NCI-H1436 treated with DMSO at 0.1 percent for 48 hours (cell line): Measurements from ENCODE around the gene ADGRE1.

ENCODE experiments used
- DNase-seq: peaks from one replicate; lab custom pipeline; 2025; lab: John Stamatoyannopoulos, UW

ADGRE1 gene

GRCh38 chr19:6877766-6878165, 9.6 kb upstream of the ADGRE1 start:
- DNase-seq: no peak

DNA sequence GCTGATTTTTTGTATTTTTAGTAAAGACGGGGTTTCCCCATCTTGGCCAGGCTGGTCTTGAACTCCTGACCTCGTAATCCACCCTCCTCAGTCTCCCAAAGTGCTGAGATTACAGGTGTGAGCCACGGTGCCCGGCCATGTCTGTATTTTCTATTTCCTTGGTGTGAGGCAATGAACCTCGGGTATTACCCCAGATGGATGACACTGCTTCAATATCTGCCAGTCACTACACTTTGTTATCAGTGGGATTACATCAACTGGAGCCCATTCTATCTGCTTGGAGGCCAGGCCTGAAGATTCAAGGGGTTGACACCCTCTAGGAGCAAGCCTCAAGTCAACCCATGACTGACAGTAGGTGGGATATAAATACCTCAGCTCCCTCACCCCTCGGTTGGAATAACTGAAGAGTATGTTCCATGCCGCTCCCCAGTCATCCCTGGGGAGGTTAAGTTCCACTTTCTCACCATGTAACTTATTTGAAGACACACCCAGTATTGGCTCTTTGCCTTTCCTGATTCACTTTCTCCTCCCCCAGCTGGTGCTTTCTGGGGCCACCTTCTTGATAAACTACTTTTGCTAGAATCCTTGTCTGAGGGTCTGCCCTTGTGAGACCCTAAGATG, 992 bp upstream of the ADGRE1 start:
- DNase-seq: no peak

DNA sequence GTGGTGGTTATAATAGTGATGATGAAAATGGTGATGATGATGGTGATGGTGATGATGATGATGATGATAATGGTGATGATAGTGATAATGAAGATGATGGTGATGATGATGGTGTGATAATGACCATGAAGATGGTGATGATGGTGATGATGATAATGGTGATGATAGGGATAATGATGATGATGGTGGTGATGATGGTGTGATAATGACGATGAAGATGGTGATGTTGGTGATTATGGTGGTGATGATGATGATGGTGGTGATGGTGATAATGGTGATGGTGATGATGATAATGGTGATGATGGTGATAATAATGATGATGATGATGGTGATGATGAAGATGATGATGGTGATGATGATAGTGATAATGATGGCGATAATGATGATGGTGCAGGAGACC, 1.6 kb downstream of the ADGRE1 start:
- DNase-seq: no peak

- DNase-seq: no peak
Observed at GRCh38 chr19:6890401-6890913, 3.1 kb downstream of the ADGRE1 start.

DNA sequence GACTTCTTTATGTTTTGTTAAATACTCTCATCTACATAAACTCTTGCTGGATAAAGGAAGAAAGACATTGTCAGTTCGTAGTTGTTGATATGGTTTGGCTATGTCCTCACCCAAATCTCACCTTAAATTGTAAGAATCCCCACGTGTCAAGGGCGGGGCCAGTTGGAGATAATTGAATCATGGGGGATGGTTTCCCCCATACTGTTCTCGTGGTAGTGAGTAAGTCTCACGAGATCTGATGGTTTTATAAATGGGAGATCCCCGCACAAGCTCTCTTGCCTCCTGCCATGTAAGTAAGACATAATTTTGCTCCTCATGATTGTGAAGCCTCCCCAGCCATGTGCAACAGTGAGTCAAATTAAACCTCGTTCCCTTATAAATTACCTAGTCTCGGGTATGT, 3.6 kb downstream of the ADGRE1 start:
- no peak for DNase-seq

GRCh38 chr19:6891761-6892385, 4.5 kb downstream of the ADGRE1 start:
- no peak for DNase-seq

DNA sequence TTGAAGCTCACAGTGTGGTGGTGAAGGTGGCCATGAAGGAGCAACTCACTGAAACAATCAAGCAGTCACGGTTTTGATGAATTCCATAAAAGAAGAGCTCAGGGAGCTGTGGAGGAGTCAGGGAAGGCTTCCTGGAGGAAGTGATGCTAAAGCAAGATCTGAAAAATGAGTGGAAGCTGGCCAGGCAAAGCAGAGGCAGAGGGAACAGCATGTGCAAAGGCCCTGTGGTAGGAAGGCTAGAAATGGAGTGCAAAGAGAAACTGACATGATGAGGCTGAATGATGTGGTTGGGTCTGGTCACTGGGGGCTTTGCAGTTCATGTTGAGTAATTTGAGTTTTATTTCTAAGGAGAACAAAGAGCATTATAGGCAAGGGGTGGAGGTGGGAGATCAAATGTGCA, 6.9 kb downstream of the ADGRE1 start:
- DNase-seq: no peak

GRCh38 chr19:6903446-6903845, 16.1 kb downstream of the ADGRE1 start:
- DNase-seq: no peak

GRCh38 chr19:6906559-6907060, 19.2 kb downstream of the ADGRE1 start:
- no peak for DNase-seq

DNA sequence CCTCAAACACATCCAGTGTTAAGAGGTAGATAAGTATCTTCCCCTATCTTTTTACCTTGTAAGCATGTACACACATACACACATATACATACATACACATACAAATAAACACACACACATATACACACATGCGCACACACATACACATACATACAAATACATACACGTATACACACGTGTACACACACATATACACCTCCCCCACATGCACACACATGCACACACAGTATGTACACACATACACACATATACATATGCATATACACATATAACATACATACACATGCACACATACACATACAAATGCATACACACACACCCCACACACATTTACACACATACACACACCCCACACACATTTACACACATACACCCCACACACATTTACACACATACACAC, 24.1 kb downstream of the ADGRE1 start:
- no peak for DNase-seq

GRCh38 chr19:6914321-6914720, 26.9 kb downstream of the ADGRE1 start:
- DNase-seq: no peak

- no peak for DNase-seq
Observed at GRCh38 chr19:6916952-6917351, 29.6 kb downstream of the ADGRE1 start.

DNA sequence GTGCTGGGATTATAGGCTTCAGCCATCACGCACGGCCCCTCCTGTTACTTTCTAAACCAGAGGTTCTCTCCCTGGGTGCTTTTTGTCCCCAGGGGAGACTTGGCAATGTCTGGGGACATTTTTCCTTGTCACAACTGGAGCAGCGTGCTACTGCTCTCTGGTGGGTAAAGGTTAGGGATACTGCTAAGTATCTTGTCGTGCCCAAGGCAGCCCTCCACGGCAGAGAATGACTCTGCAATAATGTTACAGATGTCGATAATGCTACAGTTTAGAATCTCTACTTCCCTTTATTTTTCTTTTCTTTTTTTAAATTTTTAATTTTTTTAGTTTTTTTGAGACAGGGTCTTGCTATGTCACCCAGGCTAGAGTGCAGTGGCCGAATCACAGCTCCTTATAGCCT, 38.0 kb downstream of the ADGRE1 start:
- no peak for DNase-seq

GRCh38 chr19:6925801-6926751, 38.7 kb downstream of the ADGRE1 start:
- no peak for DNase-seq

- no peak for DNase-seq
Observed at GRCh38 chr19:6930190-6930589, 42.8 kb downstream of the ADGRE1 start.

DNA sequence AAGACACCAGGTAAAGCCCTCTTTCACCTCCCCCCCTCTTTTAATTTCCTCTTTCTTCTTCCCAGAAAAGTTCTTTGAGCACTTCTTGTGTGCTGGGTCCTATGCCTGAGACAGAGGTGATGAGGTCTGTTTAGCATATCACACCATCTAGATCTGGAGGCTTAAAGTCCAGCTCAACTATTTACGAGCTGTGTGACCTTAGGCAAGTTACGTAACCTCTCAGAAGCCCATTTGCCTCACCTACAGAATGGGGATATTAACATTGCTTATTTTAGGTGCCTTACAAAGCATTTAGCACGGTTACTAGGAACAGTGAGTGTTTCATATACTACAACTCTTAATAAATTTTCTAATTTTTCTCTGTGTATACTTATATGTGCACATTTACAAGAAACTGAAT, 47.7 kb downstream of the ADGRE1 start:
- DNase-seq: no peak

DNA sequence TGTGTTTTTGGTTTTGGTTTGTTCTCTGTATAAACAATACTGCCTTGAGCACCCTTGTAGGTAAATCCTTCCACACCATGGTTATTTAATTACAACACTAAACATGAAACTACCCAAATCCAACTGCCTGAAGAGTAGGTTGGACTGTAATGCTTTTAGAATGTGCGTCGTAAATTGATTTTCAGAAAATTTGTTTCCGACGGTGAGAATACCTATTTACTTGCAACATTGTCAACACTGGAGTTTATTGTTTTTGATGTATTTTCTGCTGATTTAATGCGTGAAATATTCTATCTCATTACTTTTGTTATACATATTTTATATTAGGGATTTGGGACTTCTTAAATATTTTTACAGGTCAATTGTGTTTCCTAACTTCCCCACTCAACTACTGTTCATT, 48.2 kb downstream of the ADGRE1 start:
- no peak for DNase-seq

- no peak for DNase-seq
Observed at GRCh38 chr19:6945733-6946132, 58.4 kb downstream of the ADGRE1 start.

DNA sequence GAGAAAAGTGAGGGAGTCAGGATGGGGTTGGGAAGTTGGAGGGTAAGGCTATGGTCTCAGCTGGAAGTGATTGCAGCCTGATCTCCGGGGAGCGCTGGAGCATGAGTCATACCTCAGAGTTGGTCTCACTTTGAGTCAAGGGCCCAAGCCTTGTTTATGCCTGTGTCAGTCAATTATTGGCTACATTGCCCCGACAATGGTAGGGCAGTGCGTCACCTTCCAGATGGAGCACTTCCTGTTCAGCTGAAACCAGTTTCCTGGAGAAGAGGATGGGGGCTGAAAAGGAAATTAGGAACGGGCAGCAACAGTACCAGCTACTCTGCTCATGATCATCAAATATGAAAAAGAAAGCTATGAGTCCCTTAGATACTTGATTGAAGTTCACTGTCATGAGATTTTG, 60.4 kb downstream of the ADGRE1 start:
- DNase-seq: no peak

DNA sequence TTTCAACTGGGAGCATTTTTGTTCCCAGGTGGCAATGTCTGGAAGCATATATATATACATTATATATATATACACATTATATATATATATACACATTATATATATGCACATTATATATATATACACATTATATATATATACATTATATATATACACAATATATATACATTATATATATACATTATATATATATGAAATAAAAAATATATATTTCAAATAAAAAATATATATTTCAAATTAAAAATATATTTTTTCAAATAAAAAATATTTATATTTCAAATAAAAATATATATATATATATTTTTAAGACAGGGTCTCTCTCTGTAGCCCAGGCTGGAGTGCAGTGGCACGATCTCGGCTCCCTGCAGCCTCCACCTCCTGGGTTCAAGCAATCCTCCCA, 61.5 kb downstream of the ADGRE1 start:
- no peak for DNase-seq

GRCh38 chr19:6952956-6953355, 65.6 kb downstream of the ADGRE1 start:
- DNase-seq: no peak

GRCh38 chr19:6955082-6955481, 67.7 kb downstream of the ADGRE1 start:
- DNase-seq: no peak

DNA sequence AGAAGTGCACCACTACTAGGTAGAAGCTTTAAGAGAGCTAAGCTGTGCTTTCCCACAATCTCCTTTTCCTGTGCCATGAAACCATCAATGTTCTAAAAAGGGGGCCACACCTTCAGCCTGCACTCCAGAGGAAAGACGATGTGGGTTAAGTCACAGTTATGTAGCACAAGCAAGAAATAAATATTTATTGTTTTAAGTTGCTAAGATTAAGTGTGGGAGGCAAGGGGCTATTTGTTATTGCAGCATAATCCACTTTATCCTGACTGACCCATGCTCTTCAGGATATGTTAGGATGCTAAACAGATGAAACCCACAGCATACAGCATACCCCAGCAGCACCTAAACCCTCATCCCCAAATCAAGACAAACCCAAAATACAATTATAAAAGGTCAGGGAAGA, 69.2 kb downstream of the ADGRE1 start:
- DNase-seq: no peak
